NB4 (cell line): ENCODE measurements around the gene EPPIN.
"Not testable (repeated sequence)": the region's sequence is repeated elsewhere in the genome, so short reads cannot be mapped to it uniquely, and the experiment has no call there.

Experiments used
- DNase-seq: peaks from one replicate; pipeline ENCODE4 v3.0.0; 2010; ENCODE audit warnings: low read depth
- H3K4me3 ChIP-seq: one replicate; pipeline ENCODE4 v1.5.1; 2011; ENCODE audit warnings: mild to moderate bottlenecking, low read depth, low read length, moderate library complexity
- MAX ChIP-seq: IDR thresholded peaks from 2 replicates; pipeline ENCODE4 v1.6.1; 2011; ENCODE audit warnings: low read depth, low read length
- MYC ChIP-seq: IDR thresholded peaks from 2 replicates; pipeline ENCODE4 v1.6.1; 2011; ENCODE audit warnings: low read depth, low read length
- POLR2A ChIP-seq: IDR thresholded peaks from 2 replicates; pipeline ENCODE4 v1.6.1; 2011; ENCODE audit warnings: mild to moderate bottlenecking; ENCODE audit not compliant: insufficient read length; ENCODE audit errors: extremely low read depth
- TF ChIP-seq, protein P1 (sequence below): IDR thresholded peaks from one replicate; pipeline ENCODE4 v1.5.1; 2012; ENCODE audit warnings: low read depth, low read length

EPPIN gene

DNA sequence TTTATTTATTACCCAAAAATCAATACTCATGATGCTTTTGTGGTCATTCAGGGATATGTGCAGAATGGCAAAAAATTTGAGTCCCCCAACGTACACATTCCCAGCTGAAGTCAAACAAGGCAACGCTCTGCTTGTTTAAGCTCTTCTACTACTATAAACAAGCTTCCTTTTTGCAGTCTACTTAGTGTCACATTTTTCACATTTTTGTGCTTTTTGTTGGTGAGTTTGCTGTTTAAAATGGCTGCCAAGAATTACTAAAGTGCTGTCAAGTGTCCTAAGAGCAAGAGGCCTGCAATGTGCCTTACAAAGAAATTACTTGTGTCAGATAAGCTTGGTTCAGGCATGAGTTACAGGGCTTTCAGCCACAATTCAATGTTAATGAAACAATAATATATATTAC lies 29.8 kb upstream of the EPPIN start:
- H3K4me3 ChIP-seq = no peak overlapping the region
- DNase-seq = no peak
- TF ChIP-seq, protein P1, sequence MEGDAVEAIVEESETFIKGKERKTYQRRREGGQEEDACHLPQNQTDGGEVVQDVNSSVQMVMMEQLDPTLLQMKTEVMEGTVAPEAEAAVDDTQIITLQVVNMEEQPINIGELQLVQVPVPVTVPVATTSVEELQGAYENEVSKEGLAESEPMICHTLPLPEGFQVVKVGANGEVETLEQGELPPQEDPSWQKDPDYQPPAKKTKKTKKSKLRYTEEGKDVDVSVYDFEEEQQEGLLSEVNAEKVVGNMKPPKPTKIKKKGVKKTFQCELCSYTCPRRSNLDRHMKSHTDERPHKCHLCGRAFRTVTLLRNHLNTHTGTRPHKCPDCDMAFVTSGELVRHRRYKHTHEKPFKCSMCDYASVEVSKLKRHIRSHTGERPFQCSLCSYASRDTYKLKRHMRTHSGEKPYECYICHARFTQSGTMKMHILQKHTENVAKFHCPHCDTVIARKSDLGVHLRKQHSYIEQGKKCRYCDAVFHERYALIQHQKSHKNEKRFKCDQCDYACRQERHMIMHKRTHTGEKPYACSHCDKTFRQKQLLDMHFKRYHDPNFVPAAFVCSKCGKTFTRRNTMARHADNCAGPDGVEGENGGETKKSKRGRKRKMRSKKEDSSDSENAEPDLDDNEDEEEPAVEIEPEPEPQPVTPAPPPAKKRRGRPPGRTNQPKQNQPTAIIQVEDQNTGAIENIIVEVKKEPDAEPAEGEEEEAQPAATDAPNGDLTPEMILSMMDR = no peak
- TF ChIP-seq MAX (no peak), POLR2A (no peak), MYC (no peak)

- no peak overlapping the region for H3K4me3 ChIP-seq
- TF ChIP-seq POLR2A (no peak), MAX (no peak), MYC (no peak)
- TF ChIP-seq, protein P1 = no peak
- no peak for DNase-seq
Measured at GRCh38 chr20:45575931-45576330, 28.7 kb upstream of the EPPIN start.

DNA sequence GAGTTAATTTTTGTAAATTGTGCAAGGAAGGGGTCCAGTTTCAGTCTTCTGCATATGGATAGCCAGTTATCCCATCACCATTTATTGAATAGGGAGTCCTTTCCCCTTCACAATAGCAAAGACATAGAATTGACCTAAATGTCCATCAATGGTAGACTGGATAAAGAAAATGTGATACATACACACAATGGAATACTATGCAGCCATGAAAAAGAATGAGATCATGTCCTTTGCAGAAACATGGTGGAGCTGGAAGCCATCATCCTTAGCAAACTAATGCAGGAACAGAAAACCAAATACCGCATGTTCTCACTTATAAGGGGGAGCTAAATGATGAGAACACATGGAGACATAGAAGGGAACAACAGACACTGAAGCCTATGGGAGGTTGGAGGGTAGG lies 22.4 kb upstream of the EPPIN start:
- not testable (repeated sequence) for DNase-seq

GRCh38 chr20:45564760-45565276 lies 17.6 kb upstream of the EPPIN start:
- H3K4me3 ChIP-seq = no peak overlapping the region
- no peak for TF ChIP-seq MYC
- TF ChIP-seq, protein P1 = no peak
- TF ChIP-seq MAX = no peak
- TF ChIP-seq POLR2A = no peak
- no peak for DNase-seq

More for the DNA sequence above, 22.4 kb upstream of the EPPIN start:
- not testable (repeated sequence) for H3K4me3 ChIP-seq

- DNase-seq = no peak
- no peak overlapping the region for H3K4me3 ChIP-seq
- TF ChIP-seq MAX = no peak
- TF ChIP-seq POLR2A = no peak
- TF ChIP-seq MYC = no peak
- TF ChIP-seq, protein P1 = no peak
Measured at GRCh38 chr20:45555198-45555597, 8.0 kb upstream of the EPPIN start.

GRCh38 chr20:45552456-45552855 lies 5.3 kb upstream of the EPPIN start:
- DNase-seq = no peak
- no peak overlapping the region for H3K4me3 ChIP-seq
- TF ChIP-seq MYC (no peak), POLR2A (no peak), MAX (no peak)
- TF ChIP-seq, protein P1 = no peak
